DLD1 (cell line): ENCODE measurements around the gene SLC2A11.
"Not testable (repeated sequence)": the region's sequence is repeated elsewhere in the genome, so short reads cannot be mapped to it uniquely, and the experiment has no call there.

Source experiments
- in situ Hi-C: cut with HindIII; loops from 2 replicates; pipeline ENCODE4 v1.10.0; 2017; ENCODE audit warnings: low sequenced_read_pairs

Gene SLC2A11

GRCh38 chr22:23845265-23846080 is 12.2 kb upstream of the SLC2A11 start:
- in situ Hi-C loops, result no loop called here

DNA sequence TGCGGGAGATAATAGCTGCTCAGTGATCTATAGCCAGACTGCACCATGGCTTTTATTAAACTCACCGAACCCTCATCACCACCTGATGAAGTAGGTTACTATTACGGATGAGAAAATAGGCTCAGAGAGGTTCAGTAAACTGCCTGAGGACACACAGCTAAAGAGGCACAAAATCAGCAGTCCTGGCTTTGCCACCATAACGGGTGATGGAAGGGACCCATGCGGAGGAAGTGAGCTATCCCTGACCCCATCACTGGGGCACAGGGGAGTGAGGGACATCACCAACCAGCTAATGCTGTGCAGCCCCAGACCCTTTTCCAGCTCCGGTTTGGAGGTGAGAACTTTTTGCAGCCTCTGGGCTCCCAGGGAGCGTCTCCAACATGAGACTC is 11.6 kb upstream of the SLC2A11 start:
- in situ Hi-C loops, result no loop called here

- in situ Hi-C loops, result no loop called here
Observed at GRCh38 chr22:23847310-23847920, 10.3 kb upstream of the SLC2A11 start.

- in situ Hi-C loops, result no loop called here
Observed at GRCh38 chr22:23847991-23848864, 9.4 kb upstream of the SLC2A11 start.

GRCh38 chr22:23849009-23850006 is 8.4 kb upstream of the SLC2A11 start:
- in situ Hi-C loops, result no loop called here

- in situ Hi-C loops, result no loop called here
Observed at GRCh38 chr22:23850136-23850611, 7.5 kb upstream of the SLC2A11 start.

GRCh38 chr22:23856721-23857605 is 712 bp upstream of the SLC2A11 start:
- in situ Hi-C loops, result no loop called here

DNA sequence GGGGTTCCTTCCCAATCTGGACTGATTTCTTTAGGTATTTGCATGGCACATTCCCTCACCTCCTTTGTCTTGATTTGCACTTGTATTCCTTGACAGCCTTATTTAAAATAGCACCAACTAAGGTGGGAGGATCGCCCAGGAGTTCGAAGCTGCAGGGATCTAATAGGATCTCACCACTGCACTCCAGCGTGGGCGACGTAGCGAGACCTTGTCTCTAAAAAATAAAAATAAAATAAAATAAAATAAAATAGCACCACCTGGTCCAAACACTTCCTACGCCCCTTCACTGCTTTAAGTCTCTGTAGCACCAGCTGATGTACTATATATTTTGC is 775 bp downstream of the SLC2A11 start:
- in situ Hi-C loops, result no loop called here

GRCh38 chr22:23859201-23859600 is 1.5 kb downstream of the SLC2A11 start:
- in situ Hi-C loops, result no loop called here

DNA sequence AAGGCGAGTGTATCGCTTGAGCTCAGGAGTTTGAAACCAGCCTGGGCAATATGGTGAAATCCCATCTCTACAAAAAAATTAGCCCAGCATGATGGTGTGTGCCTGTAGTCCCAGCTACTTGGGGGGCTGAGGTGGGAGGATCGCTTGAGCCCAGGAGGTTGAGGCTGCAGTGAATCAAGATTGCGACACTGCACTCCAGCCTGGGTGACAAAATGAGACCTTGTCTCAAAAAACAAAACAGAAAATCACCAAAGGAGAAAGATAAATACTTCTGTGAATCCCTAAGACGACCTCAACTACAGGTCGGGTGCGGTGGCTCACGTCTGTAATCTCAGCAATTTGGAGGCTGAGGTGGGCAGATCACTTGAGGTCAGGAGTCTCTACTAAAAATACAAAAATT is 2.5 kb downstream of the SLC2A11 start:
- in situ Hi-C loops, result not testable (repeated sequence)

DNA sequence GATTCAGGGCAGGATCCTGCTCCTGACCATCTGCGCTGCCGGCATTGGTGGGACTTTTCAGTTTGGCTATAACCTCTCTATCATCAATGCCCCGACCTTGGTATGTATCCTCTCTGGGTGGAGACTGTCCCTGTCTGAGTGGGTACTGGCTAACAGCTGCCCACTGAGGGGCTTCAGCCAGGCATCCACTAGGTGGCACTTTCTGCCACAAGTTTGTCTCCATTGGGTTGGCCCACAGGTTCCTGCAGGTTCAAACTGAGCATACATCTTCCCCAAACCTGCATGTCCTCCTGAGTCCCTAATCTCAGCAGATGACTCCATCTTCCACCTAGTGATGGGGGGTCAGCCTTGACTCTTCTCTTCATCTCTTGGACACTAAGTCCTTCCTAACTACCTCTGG is 4.4 kb downstream of the SLC2A11 start:
- in situ Hi-C loops, result no loop called here

- in situ Hi-C loops, result not testable (repeated sequence)
Observed at GRCh38 chr22:23864499-23865154, 7.0 kb downstream of the SLC2A11 start.

GRCh38 chr22:23868580-23868979 is 10.9 kb downstream of the SLC2A11 start:
- in situ Hi-C loops, result no loop called here

GRCh38 chr22:23874871-23875270 is 17.2 kb downstream of the SLC2A11 start:
- in situ Hi-C loops, result no loop called here

GRCh38 chr22:23875801-23876200 is 18.1 kb downstream of the SLC2A11 start:
- in situ Hi-C loops, result no loop called here

- in situ Hi-C loops, result no loop called here
Observed at GRCh38 chr22:23877566-23877965, 19.9 kb downstream of the SLC2A11 start.

DNA sequence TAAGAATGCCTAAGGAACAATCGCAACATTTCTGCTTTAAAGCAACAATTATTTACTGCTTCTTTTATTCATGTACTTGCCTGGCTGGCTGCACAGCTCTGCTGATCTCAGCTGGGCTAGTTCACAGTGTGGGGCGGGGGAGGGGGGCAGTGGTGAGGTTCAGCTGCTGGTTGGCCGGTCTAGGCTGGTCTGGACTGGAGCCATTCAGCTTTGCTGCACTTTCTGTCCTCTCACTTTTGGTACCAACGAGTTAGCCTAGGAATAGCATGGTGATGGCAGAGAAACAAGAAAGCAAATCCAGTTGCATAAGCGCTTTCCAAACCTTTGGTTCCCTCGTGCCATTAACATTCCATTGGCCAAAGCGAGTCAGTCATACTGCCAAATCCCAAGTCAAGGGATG is 20.5 kb downstream of the SLC2A11 start:
- in situ Hi-C loops, result no loop called here

DNA sequence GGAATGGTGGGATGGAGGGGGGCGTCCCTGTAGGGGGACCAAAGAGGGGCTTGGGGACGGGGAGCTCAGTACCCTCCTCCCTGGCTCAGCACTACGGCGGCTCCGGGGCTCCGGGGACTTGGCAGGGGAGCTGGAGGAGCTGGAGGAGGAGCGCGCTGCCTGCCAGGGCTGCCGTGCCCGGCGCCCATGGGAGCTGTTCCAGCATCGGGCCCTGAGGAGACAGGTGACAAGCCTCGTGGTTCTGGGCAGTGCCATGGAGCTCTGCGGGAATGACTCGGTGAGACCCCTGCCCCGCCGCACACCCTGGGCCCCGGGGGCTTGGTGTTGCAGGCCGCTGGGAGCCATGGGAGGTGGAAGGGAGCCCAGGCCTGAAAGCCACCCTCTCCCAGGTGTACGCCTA is 24.7 kb downstream of the SLC2A11 start:
- in situ Hi-C loops, result no loop called here

DNA sequence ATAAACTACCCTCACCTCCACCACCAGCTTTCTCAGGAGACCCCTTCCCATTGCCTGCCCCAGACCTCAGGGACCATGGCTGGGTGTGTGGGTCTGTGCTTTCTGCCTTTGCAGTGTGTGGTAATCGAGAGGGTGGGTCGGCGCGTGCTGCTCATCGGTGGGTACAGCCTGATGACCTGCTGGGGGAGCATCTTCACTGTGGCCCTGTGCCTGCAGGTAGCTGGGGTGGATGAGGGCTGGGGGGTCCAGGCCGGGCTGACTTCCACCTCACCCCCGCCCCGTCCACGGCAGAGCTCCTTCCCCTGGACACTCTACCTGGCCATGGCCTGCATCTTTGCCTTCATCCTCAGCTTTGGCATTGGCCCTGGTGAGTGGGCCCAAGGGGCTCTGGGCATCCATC is 26.0 kb downstream of the SLC2A11 start:
- in situ Hi-C loops, result no loop called here
